ENCODE measurements around the gene AP3D1.

AP3D1 gene

DNA sequence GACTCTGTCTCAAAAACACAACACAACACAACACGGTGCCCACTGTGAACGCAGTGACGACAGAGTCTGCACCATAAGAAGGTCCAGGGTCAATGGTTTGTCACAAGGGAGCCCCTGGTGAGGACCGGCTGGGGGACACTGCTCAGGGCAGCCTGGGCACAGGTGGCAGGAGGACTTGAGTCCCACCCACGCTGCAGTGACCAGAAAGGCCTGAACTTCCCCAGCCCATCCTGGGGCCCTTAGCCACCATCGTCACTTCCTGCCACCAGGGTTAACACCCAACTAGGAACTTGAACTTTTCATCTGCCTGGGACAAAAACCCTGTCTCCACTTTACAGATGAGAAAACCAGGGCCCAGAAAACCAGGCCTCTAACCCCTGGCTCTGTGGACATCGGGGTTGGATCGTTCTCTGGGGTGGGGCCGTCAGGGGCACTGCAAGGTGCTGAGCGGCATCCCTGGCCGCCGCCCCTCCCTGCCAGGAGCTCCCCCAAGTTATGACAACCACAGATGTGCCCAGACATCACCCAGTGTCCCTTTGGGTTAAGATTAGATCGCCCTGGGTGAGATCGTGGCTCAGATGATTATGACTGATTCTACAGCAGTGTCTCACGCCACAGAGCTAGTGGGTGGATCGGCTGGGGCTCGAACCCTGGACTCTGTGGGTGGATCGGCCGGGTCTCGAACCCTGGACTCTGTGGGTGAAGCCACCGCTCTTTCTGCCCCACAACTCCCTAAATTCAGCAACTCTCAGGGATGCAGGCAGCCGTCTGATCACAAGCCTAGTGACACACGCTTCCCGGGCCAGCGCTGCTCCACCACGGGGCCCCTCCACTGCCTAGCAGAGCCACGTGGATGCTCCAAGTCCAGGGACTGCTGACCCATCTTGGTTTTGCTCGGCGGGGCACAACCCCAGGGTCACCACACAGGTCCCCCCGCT is 69.2 kb downstream of the AP3D1 start:
- no peak for FAIRE-seq

DNA sequence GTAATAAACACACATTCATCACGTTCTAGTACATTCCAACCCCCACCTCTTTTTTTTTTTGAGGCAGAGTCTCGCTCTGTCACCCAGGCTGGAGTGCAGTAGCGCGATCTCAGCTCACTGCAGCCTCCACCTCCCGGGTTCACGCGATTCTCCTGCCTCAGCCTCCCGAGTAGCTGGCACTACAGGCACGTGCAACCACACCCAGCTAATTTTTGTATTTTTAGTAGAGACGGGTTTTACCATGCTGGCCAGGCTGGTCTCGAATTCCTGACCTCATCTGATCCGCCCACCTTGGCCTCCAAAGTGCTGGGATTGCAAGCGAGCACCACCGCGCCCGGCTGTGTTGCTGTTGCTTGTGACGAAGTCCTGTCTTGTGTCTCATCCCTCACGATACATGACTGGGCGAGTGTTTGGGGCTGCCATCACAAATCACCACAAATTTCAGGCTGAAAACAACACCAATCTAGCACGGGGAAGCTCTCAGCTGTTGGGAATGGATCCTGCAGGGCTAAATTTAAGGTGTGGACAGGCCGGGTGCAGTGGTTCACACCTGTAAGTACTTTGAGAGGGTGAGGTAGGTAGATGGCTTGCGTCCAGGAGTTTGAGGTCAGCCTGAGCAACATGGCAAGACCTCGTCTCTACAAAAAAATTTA is 70.9 kb downstream of the AP3D1 start:
- FAIRE-seq: no peak

DNA sequence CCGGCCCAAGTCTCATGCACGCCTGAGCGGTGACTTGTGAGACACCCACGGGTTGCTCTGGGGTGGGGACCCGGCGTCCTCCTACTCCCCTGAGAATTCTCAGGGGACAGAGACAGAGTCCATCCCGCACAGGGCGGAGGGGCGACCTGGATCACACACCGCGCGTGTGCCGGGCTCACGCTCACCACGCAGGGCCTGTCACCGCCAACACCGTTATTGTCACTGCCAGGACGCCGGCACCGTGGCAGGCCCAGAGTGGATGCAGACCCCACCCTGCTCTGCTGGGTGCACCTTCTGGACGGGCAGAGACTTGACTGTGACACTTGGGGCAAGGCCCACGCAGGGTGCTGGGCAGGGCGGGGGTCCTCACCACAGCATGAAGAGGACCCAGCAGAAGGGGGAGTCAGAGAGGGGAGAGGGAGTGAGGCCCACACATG is 71.5 kb downstream of the AP3D1 start:
- no peak for FAIRE-seq

DNA sequence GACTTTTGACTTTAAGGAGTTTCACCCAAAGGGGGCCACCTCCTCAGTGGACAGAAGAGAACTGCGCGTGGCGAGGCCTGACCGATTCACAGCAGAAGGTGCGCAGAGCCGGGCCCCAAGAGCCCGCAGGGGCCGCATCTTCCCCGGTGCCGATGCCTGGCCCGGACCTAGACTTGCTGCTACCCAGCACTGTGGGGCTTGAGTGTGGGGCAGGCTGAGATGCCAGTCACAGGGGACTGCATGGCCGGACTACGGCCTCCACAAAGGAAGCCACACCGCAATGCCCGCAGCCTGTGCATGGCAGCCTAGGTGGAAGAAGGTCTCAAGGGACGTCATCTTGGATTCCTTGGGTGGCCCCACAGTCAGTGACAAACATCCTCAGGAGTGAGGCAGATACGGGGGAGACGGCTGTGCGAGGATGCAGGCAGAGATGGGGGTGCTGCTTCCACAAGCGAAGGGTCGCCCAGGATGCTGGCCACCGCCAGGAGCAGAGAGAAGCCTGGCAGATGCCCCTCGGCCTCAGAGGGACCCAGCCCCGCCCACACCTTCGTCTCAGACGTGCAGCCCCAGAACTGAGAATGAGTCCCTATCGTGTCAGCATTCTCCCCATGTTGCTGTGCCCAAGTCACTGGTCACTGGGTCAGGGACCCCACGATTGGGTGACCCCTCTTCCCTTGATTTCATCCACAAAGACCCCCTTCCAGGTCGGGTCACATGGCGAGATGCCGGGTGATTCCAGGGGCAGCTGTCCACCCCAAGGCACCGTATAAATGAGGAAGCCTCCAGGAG is 72.1 kb downstream of the AP3D1 start:
- no peak for FAIRE-seq

DNA sequence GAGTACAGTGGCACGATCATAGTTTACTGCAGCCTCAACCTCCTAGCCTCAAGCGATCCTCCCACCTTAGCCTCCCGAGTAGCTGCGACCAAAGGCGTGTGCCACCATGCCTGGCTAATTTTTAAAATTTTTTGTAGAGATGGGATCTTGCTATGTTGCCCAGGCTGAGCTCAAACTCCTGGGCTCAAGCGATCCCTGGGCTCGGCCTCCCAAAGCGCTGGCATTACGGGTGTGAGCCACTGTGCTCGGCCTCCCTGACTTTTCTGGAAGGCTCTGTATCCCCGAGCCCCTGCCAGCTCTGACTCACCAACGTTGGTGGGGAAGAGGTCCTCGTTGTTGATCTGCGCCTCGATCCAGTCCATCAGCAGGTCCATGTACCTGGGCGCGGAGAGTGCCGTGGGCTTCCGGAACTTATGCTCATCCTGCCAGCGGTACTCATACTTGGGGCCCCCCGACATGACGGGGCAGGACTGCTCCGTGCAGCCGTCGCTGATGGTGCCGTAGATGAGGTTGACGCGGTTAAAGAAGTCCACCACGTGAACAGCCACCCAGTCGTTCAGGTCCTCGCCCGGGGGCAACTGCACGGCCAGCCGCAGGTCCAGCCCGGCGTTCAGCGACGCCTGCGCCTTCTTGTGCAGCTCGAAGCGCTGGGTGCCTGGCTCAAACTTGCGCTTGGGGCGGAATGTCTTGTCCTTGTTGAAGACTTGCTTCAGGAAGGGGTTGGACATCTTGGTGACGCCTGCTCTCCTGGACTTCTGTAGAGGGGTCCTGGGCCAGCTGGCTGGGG is 73.3 kb downstream of the AP3D1 start:
- FAIRE-seq: no peak

DNA sequence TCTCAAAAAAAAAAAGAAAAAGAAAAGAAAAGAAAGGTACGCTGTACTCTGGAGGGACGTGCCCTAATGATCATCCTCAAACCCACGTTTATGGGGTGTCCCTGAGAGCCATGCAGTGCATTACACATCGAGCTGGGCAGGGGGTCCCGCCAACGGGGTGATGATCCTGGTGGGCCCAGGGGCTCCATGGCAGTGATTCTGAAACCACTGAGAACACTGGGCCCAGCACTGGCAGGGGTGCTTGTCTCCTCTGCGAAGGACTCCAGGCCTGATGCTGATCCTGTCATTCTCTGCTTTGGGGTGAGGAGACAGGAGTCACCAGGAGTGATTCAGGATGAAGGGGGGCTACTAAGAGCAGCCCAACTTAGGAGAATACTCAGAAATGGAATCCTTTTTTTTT is 74.0 kb downstream of the AP3D1 start:
- FAIRE-seq: no peak

DNA sequence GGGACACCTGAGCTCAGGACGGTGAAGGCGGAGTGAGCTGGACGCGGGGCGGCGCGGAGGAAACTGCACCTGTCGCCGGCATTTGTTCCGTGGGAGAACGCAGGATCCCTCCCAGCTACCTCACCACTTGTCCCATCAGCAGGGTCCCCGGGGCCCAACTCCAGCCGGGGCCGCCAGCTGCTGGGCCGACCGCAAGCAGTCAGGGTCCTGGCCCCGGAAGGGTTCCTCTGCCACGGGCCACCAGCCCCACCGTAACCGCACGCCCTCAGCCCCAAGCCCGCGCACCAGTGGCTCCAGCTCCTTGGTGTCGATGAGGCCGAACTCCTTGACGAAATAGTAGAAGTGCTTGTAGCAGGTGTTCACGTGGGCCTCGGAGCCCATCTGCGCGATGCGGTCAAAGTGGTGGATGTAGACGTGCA is 74.8 kb downstream of the AP3D1 start:
- FAIRE-seq: no peak

DNA sequence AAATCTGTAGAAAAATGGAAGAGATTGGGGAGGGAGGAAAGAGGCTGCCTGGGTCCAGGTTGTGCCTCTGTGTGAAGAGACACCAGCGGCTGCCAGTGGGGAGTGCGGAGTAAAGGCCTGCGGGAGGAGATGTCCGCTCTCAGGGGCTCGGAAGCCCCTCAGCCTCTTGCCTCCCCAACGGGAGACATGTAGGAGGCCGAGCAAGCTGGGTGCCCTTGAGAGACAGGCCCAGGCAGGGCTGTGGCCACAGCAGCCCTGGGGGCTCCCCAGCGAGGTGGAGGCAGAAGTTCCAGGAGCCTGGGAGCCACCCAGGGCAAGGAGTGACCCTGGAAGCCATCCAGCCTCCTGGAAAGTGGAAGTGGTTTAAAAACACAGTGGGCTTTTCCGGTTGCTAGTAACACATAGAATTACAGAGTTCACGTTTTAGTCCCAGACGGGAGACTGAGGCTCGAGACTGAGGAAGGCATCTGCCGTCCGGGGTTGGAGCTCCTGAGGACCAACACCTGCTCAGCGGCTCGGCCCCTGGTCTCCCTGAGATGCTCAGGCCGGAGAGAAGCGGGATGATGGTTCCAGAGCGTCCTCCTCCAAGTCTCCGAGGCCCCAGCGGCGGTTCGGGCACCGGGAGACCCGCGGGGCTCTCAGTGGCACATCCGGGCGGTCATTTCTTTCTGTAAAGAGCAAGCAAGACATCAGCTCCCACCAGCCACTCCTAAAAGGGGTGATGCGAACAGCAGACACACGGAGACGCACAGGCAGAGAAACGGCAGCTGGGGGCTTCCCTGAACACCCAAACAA is 78.4 kb downstream of the AP3D1 start:
- no peak for FAIRE-seq

DNA sequence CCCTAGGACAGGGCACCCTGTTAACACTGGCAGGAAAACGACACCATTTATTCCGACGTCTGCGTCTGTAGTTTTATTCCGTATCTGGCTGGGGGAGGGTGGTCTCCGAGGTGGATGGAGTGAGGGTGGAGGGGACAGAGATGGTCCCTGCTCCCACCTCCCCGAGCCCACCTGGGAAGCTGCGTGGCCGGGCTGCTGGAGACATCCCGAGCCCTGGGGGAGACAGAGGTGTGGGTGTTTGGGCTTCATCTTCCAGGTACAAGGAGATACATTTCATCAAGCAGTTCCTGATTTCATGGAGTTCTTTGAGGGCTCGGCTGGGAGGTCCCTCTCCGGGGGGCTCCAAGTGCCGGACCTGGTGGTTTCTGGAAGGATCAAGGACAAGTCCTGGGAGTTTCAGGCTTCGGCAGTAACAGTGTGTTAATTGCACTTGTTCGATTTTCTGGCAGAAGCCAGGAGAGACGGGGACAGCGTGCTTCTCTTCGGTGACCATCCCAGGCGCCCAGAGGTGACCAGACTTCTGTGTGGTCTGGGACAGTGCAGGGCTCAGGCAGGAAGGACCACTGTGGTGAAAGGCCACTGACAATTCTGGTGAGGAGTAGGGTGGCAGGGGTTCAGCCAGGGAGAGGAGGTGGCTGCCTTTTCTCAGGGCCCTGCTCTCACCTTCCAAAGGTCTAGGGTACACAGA is 80.2 kb downstream of the AP3D1 start:
- no peak for FAIRE-seq

DNA sequence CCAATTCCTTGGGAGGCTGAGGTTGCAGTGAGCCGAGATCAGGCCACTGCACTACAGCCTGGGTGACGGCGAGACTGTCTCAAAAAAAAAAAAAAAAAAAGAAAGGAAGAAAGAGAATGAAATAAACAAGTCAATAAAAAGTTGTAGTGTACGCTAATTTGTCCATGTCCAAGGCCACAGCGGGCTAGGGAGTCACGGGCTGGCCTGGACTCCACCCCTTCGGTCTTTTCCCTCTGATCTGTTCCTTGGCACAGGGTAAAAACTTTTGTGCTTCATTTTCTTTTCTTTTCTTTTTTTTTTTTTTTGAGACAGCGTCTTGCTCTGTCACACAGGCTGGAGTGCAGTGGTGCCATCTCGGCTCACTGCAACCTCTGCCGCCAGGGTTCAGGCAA is 80.9 kb downstream of the AP3D1 start:
- FAIRE-seq: no peak

DNA sequence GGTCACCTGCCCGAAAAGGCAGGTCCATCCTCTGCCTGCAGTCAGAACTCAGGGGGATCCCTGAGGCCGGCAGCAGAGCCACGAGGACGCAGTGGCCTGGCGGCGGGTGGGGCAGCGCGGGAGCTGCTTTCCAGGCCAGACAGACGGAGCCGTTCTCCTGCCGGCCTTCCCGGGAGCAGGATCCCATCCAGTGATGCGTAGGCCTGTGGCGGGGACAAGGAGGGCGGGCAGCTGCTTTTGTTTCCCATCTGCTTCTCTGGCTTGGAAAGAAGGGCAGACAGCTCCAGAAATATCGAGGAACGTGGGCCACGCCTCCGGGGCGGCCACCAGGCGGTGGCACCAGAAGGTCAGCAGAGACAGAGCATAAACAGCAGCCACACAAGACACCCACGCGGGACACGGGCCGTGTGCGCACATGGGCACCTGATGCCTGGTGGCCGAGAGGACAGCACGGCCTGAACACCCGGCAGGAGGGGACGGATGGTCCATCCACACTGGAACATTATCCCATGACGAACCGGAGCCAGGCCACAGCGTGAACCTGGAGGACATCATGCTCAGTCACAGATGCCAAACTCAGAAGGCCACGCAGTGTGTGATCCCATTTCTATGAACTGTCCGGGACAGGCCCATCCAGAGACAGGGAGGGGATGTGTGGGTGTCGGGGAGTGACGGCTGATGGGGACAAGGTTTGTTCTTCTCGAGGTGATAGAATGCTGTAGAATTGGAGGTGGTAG is 86.4 kb downstream of the AP3D1 start:
- FAIRE-seq: no peak

DNA sequence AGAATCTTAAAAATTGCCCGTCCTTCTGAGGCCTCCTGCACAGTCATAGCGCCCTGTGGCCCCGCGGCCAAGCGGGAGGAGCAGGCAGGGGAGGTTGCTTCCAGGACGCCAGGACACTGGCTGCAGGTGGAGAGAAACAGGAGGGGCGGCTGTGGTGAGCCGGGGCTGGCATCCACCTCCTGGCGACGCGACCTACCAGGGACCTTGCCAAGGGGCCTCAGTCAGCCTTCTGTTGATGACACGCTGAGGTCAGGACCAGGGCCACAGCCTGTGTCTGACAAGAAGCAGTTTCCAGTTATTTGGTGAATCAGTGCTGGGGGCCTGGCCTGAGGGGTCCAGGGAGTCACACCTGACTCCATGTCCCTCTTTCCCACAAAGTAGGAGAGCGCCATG is 87.0 kb downstream of the AP3D1 start:
- no peak for FAIRE-seq

DNA sequence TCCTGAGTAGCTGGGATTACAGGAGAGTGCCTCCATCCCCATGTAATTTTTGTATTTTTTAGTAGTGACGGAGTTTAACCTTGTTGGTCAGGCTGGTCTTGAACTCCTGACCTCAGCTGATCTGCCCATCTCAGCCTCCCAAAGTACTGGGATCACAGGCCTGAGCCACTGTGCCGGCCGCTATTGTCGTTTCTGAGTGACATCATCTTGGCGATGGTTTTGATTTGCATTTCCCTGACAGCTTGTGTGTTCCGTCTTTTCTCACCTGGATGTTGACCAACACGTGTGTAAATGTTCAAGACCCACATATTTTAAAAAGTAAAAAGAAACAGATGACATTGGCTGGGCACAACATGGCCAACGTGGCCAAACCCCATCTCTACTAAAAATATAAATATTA is 87.5 kb downstream of the AP3D1 start:
- no peak for FAIRE-seq

DNA sequence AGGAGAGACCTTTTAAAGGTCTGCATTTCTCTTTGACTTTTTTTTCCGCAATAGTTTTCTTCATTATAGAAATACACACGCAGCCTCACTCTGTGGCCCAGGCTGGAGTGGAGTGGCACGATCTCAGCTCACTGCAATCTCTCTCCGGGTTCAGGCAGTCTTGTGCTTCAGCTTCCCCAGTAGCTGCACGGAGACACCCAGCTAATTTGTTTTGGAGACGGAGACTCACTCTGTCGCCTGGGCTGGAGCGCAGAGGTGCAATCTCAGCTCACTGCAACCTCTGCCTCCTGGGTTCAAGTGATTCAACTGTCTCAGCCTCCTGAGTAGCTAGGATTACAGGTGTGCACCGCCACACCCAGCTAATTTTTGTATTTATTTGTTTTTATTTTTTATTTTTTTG is 88.6 kb downstream of the AP3D1 start:
- no peak for FAIRE-seq

DNA sequence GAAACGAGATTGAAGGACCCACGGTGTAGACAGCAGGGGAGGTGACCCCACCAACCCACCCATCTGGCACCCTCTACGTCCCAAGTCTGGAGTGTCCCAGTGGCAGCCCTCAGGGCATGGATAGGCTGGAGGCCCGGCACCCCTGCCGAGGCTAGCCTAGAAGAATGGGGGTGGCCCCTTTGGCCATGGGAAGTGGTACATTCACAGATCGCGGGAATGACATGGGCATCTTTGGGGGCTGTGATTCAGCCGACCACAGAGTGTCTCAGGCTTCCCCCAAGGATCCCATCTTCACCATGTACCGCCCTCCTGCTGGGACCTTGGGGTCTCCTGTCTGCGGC is 89.0 kb downstream of the AP3D1 start:
- no peak for FAIRE-seq

DNA sequence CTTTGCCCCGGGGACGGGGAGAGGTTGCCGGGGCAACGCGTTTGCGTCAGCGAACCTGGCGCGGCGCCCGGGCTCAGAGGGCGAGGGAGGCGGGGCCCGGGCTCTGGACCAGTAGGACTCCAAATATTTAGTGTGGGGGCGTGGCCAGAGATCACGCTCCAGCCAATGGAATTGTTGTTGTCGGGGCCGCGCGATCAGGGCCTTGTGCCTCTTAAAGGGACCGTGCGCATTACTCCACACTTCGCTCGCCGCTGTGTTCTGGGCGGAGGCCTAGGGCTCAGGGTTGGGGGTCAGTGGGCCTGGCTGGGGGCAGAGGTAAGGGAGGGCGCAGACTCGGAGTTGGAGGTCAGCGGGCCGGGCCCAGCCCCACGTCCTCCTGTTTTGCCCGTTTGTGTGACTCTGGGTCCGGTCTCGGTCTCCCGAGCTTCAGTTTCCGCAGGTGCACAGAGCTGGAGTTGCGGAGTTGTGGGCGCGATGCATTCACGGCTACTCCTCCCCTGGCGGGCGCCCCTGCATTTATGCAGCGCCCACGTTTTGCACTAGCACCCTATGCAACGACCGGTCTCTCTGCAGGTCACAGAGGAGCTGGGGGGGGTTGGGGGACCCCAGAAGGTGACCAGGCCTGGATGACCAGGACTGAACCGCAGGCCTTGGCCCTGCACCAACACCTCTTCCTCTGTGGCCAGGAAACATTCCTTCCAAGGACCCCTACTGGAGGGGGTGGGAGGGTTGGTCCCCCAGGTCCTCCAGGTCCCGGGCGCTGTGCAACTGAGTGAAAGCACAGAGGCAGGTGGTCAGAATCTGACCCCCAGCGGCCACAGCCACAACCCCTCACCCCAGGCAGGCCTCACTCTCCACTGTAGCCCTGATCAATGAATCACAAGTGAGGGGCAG is 89.6 kb downstream of the AP3D1 start:
- peak; percentile 92 for FAIRE-seq

DNA sequence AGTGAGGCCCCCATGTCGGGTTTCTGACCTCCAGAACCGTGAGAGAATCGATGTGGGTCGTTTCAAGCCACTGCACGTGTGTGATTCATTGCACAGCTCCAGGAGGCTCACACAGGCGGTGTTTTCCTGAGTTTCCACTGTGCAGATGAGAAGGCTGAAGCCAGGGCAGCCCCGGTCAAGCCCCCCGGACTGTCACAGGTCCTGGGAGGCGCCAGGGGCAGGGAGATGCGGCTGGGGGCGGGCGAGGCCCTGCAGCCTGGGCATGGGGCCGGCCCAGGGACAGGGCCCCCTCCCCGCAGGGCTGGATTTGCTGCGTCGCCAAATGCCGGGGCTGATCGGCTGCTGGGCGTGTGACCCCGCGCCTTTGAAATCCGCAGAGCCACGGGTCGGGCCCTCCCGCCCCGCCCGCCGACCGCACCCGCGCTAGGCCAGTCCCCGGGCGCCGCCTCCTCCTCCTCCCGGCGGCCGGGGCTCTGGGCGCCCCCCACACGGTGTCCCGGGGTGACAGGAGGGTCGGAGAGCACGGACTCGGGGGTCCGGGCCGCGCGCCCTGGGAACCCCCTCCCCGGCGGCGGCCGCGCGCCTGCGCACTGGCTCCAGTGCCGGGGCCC is 90.4 kb downstream of the AP3D1 start:
- FAIRE-seq: no peak

DNA sequence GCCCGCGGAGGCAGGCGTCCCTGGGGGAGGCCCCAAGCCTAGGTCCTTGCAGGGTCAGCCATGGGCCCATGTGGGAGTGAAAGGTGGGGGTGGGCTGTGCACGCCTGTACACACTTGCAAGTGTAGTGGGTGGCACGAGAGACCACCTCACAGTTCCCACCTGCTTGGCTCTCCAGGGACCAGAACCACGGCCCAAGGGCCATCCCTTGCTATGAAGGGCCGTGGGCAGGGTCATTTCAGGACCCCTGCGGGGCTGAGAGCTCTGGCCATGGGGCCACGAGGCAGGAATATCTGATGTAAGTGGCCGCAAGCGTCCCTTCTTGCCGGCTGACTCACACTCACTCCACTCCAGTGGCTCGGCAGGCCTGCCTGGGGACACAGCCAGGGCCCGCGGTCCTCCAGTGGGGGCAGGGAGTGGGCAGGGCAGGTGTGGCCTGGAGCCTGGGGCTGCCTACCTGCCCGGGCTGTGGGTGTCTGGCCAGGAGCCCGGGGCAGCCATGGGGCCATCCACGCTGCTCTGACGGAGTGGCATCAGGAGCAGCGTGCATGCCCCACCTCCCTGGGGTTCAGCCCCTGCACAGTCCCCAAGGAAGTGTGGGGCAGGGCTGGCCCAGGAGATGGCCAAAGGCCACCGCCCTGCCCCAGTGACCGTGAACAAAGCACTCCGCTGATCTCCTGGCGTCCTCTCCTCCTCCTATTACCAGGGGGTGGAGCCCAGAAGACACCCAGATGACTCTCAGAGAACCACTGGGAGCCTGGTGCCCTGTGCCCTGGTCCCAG is 91.8 kb downstream of the AP3D1 start:
- no peak for FAIRE-seq

All from TTC549 (cell line).